ENCODE measurements around the gene TMEM52. TPM values are rescaled to one million over a fixed set of nuclear protein-coding genes. Genes with fewer than 3 reads are reported as not detected.

TMEM52 gene
- total and polyA plus RNA-seq, 9 of the 15 experiments (the other 6 are each of a cell fraction or from before 2014, with no cell fraction given) = 0.37 to 22.5 (median 6.8) TPM

DNA sequence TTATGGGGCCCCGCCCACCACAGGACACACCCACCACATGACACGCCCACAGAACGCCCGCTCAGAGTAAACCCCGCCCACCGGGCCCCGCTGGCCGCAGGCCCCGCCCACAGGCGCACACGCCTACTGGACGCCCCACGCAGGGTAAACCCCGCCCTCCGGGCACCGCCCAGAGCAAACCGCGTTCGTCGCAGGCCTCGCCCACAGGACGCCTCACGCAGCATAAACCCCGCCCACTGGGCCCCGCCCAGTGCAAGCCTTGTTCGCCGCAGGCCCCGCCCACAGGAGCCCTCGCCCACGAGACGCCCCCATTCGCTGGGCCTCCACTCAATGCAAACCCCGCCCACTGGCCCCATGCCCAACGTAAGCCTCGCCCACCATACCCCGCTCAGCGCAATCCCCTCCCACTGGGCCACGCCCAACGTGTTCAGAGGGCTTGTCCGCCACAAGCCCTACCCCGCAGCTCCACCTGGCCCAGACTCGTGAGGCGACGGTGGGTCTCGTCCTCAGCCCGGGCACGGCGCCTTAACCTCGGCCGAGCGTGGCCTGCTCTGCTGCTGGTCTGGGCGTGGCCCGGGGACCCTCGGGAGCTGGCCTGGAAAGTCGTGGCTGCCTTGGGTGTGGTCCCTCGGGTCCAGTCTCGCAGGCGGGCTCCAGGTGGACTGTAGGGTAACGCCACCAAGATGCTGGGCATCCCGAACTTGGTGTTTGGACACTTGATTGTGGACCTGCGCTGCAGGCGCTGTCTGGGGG, 401 bp upstream of the TMEM52 start (continued):
- TF ChIP-seq HBP1 (CRISPR knock-in tag; IDR thresholded peaks at IDR 0.05) (no peak), NRF1 (conservative IDR thresholded peaks at IDR 0.05 in 1 of 2, IDR thresholded peaks at IDR 0.05 in 1 of 2) (peak; percentile 97), TRIM24 (IDR thresholded peaks at IDR 0.05) (no peak), ZEB2 (IDR thresholded peaks at IDR 0.05) (no peak), PHTF2 (CRISPR knock-in tag; IDR thresholded peaks at IDR 0.05) (no peak), GMEB1 (CRISPR knock-in tag; IDR thresholded peaks at IDR 0.05) (peak; percentile 64), MXI1 (IDR thresholded peaks at IDR 0.05; ENCODE audit: low read depth, low read length) (peak; percentile 43; the same call in 1 of the 2 replicates), CSDE1 (IDR thresholded peaks at IDR 0.05) (no peak)
- TF ChIP-seq, protein P1, sequence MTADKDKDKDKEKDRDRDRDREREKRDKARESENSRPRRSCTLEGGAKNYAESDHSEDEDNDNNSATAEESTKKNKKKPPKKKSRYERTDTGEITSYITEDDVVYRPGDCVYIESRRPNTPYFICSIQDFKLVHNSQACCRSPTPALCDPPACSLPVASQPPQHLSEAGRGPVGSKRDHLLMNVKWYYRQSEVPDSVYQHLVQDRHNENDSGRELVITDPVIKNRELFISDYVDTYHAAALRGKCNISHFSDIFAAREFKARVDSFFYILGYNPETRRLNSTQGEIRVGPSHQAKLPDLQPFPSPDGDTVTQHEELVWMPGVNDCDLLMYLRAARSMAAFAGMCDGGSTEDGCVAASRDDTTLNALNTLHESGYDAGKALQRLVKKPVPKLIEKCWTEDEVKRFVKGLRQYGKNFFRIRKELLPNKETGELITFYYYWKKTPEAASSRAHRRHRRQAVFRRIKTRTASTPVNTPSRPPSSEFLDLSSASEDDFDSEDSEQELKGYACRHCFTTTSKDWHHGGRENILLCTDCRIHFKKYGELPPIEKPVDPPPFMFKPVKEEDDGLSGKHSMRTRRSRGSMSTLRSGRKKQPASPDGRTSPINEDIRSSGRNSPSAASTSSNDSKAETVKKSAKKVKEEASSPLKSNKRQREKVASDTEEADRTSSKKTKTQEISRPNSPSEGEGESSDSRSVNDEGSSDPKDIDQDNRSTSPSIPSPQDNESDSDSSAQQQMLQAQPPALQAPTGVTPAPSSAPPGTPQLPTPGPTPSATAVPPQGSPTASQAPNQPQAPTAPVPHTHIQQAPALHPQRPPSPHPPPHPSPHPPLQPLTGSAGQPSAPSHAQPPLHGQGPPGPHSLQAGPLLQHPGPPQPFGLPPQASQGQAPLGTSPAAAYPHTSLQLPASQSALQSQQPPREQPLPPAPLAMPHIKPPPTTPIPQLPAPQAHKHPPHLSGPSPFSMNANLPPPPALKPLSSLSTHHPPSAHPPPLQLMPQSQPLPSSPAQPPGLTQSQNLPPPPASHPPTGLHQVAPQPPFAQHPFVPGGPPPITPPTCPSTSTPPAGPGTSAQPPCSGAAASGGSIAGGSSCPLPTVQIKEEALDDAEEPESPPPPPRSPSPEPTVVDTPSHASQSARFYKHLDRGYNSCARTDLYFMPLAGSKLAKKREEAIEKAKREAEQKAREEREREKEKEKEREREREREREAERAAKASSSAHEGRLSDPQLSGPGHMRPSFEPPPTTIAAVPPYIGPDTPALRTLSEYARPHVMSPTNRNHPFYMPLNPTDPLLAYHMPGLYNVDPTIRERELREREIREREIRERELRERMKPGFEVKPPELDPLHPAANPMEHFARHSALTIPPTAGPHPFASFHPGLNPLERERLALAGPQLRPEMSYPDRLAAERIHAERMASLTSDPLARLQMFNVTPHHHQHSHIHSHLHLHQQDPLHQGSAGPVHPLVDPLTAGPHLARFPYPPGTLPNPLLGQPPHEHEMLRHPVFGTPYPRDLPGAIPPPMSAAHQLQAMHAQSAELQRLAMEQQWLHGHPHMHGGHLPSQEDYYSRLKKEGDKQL (CRISPR knock-in tag; IDR thresholded peaks at IDR 0.05; ENCODE audit: borderline replicate concordance) = no peak
- TF ChIP-seq, protein P2, sequence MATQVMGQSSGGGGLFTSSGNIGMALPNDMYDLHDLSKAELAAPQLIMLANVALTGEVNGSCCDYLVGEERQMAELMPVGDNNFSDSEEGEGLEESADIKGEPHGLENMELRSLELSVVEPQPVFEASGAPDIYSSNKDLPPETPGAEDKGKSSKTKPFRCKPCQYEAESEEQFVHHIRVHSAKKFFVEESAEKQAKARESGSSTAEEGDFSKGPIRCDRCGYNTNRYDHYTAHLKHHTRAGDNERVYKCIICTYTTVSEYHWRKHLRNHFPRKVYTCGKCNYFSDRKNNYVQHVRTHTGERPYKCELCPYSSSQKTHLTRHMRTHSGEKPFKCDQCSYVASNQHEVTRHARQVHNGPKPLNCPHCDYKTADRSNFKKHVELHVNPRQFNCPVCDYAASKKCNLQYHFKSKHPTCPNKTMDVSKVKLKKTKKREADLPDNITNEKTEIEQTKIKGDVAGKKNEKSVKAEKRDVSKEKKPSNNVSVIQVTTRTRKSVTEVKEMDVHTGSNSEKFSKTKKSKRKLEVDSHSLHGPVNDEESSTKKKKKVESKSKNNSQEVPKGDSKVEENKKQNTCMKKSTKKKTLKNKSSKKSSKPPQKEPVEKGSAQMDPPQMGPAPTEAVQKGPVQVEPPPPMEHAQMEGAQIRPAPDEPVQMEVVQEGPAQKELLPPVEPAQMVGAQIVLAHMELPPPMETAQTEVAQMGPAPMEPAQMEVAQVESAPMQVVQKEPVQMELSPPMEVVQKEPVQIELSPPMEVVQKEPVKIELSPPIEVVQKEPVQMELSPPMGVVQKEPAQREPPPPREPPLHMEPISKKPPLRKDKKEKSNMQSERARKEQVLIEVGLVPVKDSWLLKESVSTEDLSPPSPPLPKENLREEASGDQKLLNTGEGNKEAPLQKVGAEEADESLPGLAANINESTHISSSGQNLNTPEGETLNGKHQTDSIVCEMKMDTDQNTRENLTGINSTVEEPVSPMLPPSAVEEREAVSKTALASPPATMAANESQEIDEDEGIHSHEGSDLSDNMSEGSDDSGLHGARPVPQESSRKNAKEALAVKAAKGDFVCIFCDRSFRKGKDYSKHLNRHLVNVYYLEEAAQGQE (IDR thresholded peaks at IDR 0.05; ENCODE audit: borderline replicate concordance) = no peak
- TF ChIP-seq, protein P2 (CRISPR knock-in tag; IDR thresholded peaks at IDR 0.05; ENCODE audit: low read depth) = no peak

Measured in K562 (cell line).